ENCODE data around the gene TPM1.

DNA sequence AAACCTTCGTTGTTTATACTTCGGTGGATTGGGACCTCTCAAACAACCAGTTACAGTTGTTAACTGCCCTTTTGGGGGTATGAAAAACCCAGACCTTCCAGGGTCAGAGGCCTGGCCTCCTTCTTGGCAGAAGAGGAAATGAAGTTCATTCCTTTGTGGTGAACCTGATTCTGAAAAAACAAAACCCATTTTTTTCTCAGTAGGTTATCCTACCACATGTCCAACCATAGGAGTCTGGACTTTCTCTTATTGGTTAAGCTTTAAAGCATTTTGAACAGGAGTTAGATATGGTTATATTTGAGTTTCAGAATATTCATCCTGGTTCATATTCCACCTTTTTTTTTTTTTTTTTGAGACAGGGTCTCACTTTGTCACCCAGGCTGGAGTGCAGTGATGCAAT lies 71.9 kb downstream of the TPM1 start:
- TF ChIP-seq, protein P1, sequence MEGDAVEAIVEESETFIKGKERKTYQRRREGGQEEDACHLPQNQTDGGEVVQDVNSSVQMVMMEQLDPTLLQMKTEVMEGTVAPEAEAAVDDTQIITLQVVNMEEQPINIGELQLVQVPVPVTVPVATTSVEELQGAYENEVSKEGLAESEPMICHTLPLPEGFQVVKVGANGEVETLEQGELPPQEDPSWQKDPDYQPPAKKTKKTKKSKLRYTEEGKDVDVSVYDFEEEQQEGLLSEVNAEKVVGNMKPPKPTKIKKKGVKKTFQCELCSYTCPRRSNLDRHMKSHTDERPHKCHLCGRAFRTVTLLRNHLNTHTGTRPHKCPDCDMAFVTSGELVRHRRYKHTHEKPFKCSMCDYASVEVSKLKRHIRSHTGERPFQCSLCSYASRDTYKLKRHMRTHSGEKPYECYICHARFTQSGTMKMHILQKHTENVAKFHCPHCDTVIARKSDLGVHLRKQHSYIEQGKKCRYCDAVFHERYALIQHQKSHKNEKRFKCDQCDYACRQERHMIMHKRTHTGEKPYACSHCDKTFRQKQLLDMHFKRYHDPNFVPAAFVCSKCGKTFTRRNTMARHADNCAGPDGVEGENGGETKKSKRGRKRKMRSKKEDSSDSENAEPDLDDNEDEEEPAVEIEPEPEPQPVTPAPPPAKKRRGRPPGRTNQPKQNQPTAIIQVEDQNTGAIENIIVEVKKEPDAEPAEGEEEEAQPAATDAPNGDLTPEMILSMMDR (IDR thresholded peaks at IDR 0.05) = no peak
- no peak for TF ChIP-seq POLR2A (IDR thresholded peaks at IDR 0.05)

Data from vagina (tissue), 2 donors.